Mucosa of descending colon (tissue), 3 donors: ENCODE results near the gene CISD3. TPM values are rescaled to one million over a fixed set of nuclear protein-coding genes. Genes with fewer than 3 reads are reported as not detected.
A peak's percentile ranks its signal among the peaks of the same experiment; 100 is the strongest.

Source experiments
- ATAC-seq: fragments of 200-7000 bp; cut with Tn5 transposase; one replicate; pipeline ENCODE4 v1.9.1; 2020; ENCODE audit warnings: mild to moderate bottlenecking, moderate library complexity
- DNase-seq, 3 donors: peaks; one replicate each; pipeline ENCODE4 v3.0.0-alpha.2; 2020
- H3K36me3 ChIP-seq: fragments of 200-600 bp; one replicate; pipeline ENCODE4 v1.8.0; 2021; ENCODE audit warnings: low read depth, mild to moderate bottlenecking
- H3K4me1 ChIP-seq: fragments of 200-600 bp; one replicate; pipeline ENCODE4 v1.8.0; 2021; ENCODE audit warnings: low read depth, mild to moderate bottlenecking
- H3K4me3 ChIP-seq: fragments of 200-600 bp; one replicate; pipeline ENCODE4 v1.8.0; 2021; ENCODE audit warnings: mild to moderate bottlenecking
- H3K9me3 ChIP-seq: fragments of 200-600 bp; one replicate; pipeline ENCODE4 v1.8.0; 2021; ENCODE audit warnings: mild to moderate bottlenecking
- CTCF ChIP-seq: fragments of 200-600 bp; IDR thresholded peaks from one replicate; pipeline ENCODE4 v1.8.0; 2022; ENCODE audit warnings: antibody characterized with exemption, mild to moderate bottlenecking
- intact Hi-C, 2 donors: fragments of 100-400 bp; cut with DNase I in 1 of 2; cut with micrococcal nuclease in 1 of 2; formaldehyde crosslinking; loops; one replicate each; pipeline versions ENCODE4 v1.11.0 to v1.11.1; 2022; cut with DNase I, micrococcal nuclease
- total RNA-seq, 3 donors: library from RNA; stranded (reverse); fragmentation: NEBNext Ultra II Directional in 2 of 3; extraction: Animal tissue kit (Norgen Biotek cat#: 25700) in 2 of 3; gene quantifications; one replicate each; pipeline versions ENCODE4 v1.2.1 to v1.2.4, GENCODE V29; 2021 to 2023
- donor health status: DM: no; HTN: no; CAD: no; lungs with moderate emphysema.
- donor health status: DM: no; HTN: no; CAD: no.
- donor health status: DM: no; HTN: yes; CAD: no.

The CISD3 gene
- total RNA-seq, 3 donors from 2014 or later: 60.8 to 101 (median 91.8) TPM

- peaks cover 39% of the 10 kb centered on the region for H3K4me1 ChIP-seq
- peak; percentile 12 for TF ChIP-seq CTCF
- peak; percentile 82 for ATAC-seq
- DNase-seq: peak; percentile 95 to 99 (median 99)
- H3K9me3 ChIP-seq: no peaks in the 10 kb centered on the region
- H3K36me3 ChIP-seq: peaks cover 9% of the 10 kb centered on the region
- H3K4me3 ChIP-seq: peak within 1 kb of the TSS; percentile 84
- intact Hi-C loops: no loop called here
These were observed 22.3 kb downstream of the CISD3 start, which contains the start of gene PSMB3 for GRCh38 chr17:38752308-38753070. TSS of gene PSMB3 (plus strand) at chr17:38752741. CDS start at chr17:38752827, 86 bp downstream.

GRCh38 chr17:38753071-38753506 lies 22.9 kb downstream of the CISD3 start:
- intact Hi-C loops: no loop called here
- peak in 1 of 3 donors; percentile 35 for DNase-seq
- Histone ChIP-seq H3K4me3 (peak overlapping the region; percentile 84), H3K9me3 (no peaks in the 10 kb centered on the region), H3K36me3 (peaks cover 9% of the 10 kb centered on the region), H3K4me1 (peaks cover 36% of the 10 kb centered on the region)
- no peak for TF ChIP-seq CTCF
- no peak for ATAC-seq

- Histone ChIP-seq H3K4me1 (no peaks in the 10 kb centered on the region), H3K9me3 (no peaks in the 10 kb centered on the region), H3K4me3 (no peak overlapping the region), H3K36me3 (peaks cover 12% of the 10 kb centered on the region)
- peak; percentile 56 for ATAC-seq
- intact Hi-C loops: loop anchor here in 1 of 2 donors (10.0 kb wide), 1 partner anchor 53 kb away; no protein-coding TSS in a partner anchor
- peak in 2 of 3 donors; percentile 27 to 42 for DNase-seq
- TF ChIP-seq CTCF: no peak
These were observed 31.5 kb downstream of the CISD3 start for GRCh38 chr17:38761612-38762011.

- Histone ChIP-seq H3K4me1 (no peaks in the 10 kb centered on the region), H3K9me3 (no peaks in the 10 kb centered on the region), H3K36me3 (peaks cover 12% of the 10 kb centered on the region), H3K4me3 (no peak overlapping the region)
- intact Hi-C loops: loop anchor here in 1 of 2 donors (10.0 kb wide), 1 partner anchor 53 kb away; no protein-coding TSS in a partner anchor
- no peak for TF ChIP-seq CTCF
- ATAC-seq (no peak), DNase-seq (no peak)
These were observed 32.1 kb downstream of the CISD3 start for GRCh38 chr17:38762231-38762630.

GRCh38 chr17:38766341-38766740 lies 36.2 kb downstream of the CISD3 start:
- Histone ChIP-seq H3K9me3 (no peaks in the 10 kb centered on the region), H3K4me3 (no peak overlapping the region), H3K36me3 (peaks cover 5% of the 10 kb centered on the region), H3K4me1 (no peaks in the 10 kb centered on the region)
- ATAC-seq: no peak
- intact Hi-C loops: loop anchor here in 1 of 2 donors (10.0 kb wide), 1 partner anchor 48 kb away; no protein-coding TSS in a partner anchor
- no peak for TF ChIP-seq CTCF
- no peak for DNase-seq
